ENCODE data around the gene SEPHS1. TPM values are rescaled to one million over a fixed set of nuclear protein-coding genes. Genes with fewer than 3 reads are reported as not detected.

The SEPHS1 gene
- total RNA-seq, 2 donors from 2014 or later = 127 to 268 TPM

DNA sequence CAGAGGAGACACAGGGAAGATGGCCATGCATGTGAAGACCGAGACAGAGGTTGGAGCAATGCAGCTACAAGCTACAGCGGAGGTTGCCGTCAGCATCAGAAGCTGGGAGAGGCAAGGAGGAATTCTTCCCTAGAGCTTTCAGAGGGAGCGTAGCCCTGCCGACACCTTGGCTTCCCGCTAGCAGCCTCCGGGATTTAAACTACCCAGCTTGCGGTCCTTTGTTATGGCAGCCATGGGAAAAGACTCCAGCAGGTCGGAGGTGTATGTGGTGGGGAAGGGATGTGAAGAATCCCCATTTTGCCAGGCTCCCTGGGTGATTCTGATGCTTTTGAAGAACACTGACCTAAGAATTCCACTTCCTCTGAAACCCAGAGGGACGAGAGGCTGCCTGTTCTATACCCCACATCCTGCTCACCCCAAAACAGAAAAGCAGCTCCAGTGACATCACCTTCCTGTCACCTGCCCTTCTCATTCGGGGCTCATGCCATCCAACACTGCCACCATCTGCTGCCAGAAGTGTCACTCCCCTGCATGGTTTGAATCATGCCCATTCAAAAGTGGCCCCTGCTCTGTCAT lies 3.3 kb upstream of the SEPHS1 start:
- H3K9me3 ChIP-seq (ENCODE audit: control insufficient read depth, low read length) = no peaks in the 10 kb centered on the region
- peak overlapping the region; percentile 66 for H3K27ac Mint-ChIP-seq
- no peaks in the 10 kb centered on the region for H3K9me3 Mint-ChIP-seq
- H3K4me3 Mint-ChIP-seq = peak overlapping the region; percentile 81
- no peaks in the 10 kb centered on the region for H3K36me3 ChIP-seq (ENCODE audit: control insufficient read depth, insufficient read depth, low read length)
- H3K4me3 ChIP-seq (ENCODE audit: low read length) = no peak overlapping the region
- 6 to 13% methylated on average over 2 to 11 of the region's 11 CpGs for WGBS, 2 experiments (ENCODE audit: insufficient coverage in 1 of 2, insufficient read length in 1 of 2)
- peaks cover 23% of the 10 kb centered on the region for H3K27me3 ChIP-seq (ENCODE audit: control insufficient read depth, insufficient read depth, low read length, poor library complexity, severe bottlenecking)
- peaks cover 10% of the 10 kb centered on the region for H3K27me3 Mint-ChIP-seq (ENCODE audit: insufficient read depth)
- peaks cover 2% of the 10 kb centered on the region for H3K36me3 Mint-ChIP-seq (ENCODE audit: low read depth)
- TF ChIP-seq, protein P1, sequence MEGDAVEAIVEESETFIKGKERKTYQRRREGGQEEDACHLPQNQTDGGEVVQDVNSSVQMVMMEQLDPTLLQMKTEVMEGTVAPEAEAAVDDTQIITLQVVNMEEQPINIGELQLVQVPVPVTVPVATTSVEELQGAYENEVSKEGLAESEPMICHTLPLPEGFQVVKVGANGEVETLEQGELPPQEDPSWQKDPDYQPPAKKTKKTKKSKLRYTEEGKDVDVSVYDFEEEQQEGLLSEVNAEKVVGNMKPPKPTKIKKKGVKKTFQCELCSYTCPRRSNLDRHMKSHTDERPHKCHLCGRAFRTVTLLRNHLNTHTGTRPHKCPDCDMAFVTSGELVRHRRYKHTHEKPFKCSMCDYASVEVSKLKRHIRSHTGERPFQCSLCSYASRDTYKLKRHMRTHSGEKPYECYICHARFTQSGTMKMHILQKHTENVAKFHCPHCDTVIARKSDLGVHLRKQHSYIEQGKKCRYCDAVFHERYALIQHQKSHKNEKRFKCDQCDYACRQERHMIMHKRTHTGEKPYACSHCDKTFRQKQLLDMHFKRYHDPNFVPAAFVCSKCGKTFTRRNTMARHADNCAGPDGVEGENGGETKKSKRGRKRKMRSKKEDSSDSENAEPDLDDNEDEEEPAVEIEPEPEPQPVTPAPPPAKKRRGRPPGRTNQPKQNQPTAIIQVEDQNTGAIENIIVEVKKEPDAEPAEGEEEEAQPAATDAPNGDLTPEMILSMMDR (conservative IDR thresholded peaks at IDR 0.05) = no peak
- H3K9ac ChIP-seq (ENCODE audit: extremely low read depth, low read length, poor library complexity, severe bottlenecking) = no peak overlapping the region
- peak; percentile 93 for DNase-seq
- no peaks in the 10 kb centered on the region for H3K4me1 ChIP-seq (ENCODE audit: control insufficient read depth, insufficient read depth, low read length)
- H3K4me1 Mint-ChIP-seq = peaks cover 43% of the 10 kb centered on the region
- peak overlapping the region; percentile 10 for H3K27ac ChIP-seq (ENCODE audit: low read depth, low read length)

DNA sequence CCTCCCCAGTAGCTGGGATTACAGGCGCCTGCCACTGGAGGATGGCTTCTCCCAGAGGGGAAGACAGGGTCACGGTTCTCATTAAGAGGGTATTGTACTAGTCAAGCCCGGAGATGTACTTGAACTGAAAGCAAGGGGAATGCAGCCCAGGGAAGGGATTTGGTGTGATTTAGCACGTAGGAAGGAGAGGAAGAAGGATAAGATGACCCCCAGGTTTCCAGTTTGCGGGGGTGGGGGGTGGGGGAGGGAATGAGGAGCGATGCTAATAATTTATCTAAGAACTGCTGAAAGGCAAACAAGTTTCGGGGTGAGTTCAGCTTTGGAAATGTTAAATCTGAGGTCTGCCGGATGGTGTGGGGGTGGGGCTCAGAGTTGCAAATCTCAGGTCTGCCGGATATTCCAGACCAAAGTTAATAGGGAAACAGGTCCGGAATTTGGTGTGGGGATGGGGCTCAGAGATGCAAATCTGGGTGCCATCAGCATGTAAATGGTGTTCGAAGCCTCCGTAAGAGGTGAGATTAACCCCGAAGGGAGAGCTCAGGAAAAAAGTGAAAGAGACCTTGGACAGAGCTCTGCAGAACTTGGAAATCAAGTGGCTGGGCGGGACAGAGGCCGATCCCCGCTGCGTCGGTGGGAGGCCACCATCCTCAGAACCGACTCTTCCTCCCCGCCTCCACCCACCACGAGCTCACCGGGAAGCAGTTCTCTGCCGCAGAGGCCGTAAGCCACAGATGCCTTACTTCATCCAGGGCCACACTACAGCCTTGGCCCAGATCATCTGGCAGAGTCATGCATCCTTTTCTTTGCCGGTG lies 1.6 kb upstream of the SEPHS1 start:
- peak overlapping the region; percentile 81 for H3K4me3 Mint-ChIP-seq
- H3K4me1 Mint-ChIP-seq = peaks cover 59% of the 10 kb centered on the region

DNA sequence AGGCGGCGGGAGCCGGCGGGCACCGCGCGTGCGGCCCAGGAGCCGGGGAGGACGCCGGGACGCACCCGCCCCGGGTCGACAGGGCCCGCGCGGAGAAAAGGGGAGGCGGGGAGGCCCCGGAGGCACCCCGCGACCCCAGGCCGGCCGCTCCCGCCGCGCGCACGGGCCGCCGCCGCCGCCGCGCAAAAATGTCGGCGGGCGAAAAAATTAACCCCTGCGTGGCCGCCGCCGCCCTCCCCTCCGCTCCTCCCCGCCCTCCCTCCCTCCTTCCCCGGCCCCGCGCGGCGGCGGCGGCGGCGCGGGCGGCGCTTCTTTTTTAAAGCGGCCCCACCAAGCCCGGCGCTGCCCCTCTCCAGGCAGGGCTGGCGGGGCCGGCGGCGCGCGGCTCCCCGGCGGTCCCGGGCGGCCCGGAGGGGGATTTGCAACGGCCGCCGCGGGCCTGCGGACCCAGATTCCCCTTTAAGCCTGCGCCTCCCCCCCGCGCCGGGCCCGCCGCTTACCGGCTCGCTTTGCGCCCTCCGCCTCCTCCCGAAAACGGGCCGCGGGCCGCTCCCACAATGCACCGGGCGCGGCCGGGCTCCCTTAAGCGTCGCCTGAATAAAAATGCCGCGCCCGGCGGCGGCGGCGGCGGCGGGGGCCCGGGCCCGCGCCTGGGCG lies 465 bp downstream of the SEPHS1 start:
- Histone ChIP-seq H3K4me1 (ENCODE audit: control insufficient read depth, insufficient read depth, low read length) (no peaks in the 10 kb centered on the region), H3K27me3 (ENCODE audit: control insufficient read depth, insufficient read depth, low read length, poor library complexity, severe bottlenecking) (peaks cover 23% of the 10 kb centered on the region), H3K9me3 (ENCODE audit: control insufficient read depth, low read length) (no peaks in the 10 kb centered on the region), H3K27ac (ENCODE audit: low read depth, low read length) (peak overlapping the region; percentile 86), H3K36me3 (ENCODE audit: control insufficient read depth, insufficient read depth, low read length) (peaks cover 18% of the 10 kb centered on the region), H3K4me3 (ENCODE audit: low read length) (no peak overlapping the region), H3K9ac (ENCODE audit: extremely low read depth, low read length, poor library complexity, severe bottlenecking) (peak overlapping the region; percentile 96)
- 0% methylated on average over 12 to 101 of the region's 109 CpGs for WGBS, 2 experiments (ENCODE audit: insufficient coverage in 1 of 2, insufficient read length in 1 of 2)
- Mint-ChIP-seq H3K27ac (no peak overlapping the region), H3K9me3 (no peaks in the 10 kb centered on the region), H3K36me3 (ENCODE audit: low read depth) (peaks cover 33% of the 10 kb centered on the region), H3K4me3 (peak overlapping the region; percentile 81), H3K4me1 (peaks cover 58% of the 10 kb centered on the region), H3K27me3 (ENCODE audit: insufficient read depth) (peaks cover 10% of the 10 kb centered on the region)
- TF ChIP-seq, protein P1 (conservative IDR thresholded peaks at IDR 0.05) = no peak
- peak; percentile 83 for DNase-seq

More for the DNA sequence above, 1.6 kb upstream of the SEPHS1 start:
- peaks cover 10% of the 10 kb centered on the region for H3K27me3 Mint-ChIP-seq (ENCODE audit: insufficient read depth)
- peak; percentile 96 for DNase-seq
- TF ChIP-seq, protein P1 (conservative IDR thresholded peaks at IDR 0.05) = no peak
- Histone ChIP-seq H3K4me3 (ENCODE audit: low read length) (peak overlapping the region; percentile 92), H3K4me1 (ENCODE audit: control insufficient read depth, insufficient read depth, low read length) (no peaks in the 10 kb centered on the region), H3K9me3 (ENCODE audit: control insufficient read depth, low read length) (no peaks in the 10 kb centered on the region), H3K27ac (ENCODE audit: low read depth, low read length) (no peak overlapping the region), H3K9ac (ENCODE audit: extremely low read depth, low read length, poor library complexity, severe bottlenecking) (no peak overlapping the region), H3K36me3 (ENCODE audit: control insufficient read depth, insufficient read depth, low read length) (no peaks in the 10 kb centered on the region), H3K27me3 (ENCODE audit: control insufficient read depth, insufficient read depth, low read length, poor library complexity, severe bottlenecking) (peaks cover 23% of the 10 kb centered on the region)
- peaks cover 15% of the 10 kb centered on the region for H3K36me3 Mint-ChIP-seq (ENCODE audit: low read depth)
- H3K27ac Mint-ChIP-seq = peak overlapping the region; percentile 92
- WGBS, 2 experiments (ENCODE audit: insufficient coverage in 1 of 2, insufficient read length in 1 of 2) = 1 to 2% methylated on average over 20 to 25 of the region's 25 CpGs
- H3K9me3 Mint-ChIP-seq = no peaks in the 10 kb centered on the region
